GM12892 (cell line): ENCODE measurements around the gene MCM6.
"Not testable (repeated sequence)": the region's sequence is repeated elsewhere in the genome, so short reads cannot be mapped to it uniquely, and the experiment has no call there.

Source experiments
- DNase-seq: peaks from one replicate; pipeline ENCODE4 v3.0.0; 2011; ENCODE audit not compliant: insufficient read length
- FAIRE-seq: peaks from 2 replicates; lab custom pipeline; 2011; peaks lifted over from hg19 to GRCh38; lab: Jason Lieb, UNC
- POLR2A ChIP-seq: IDR thresholded peaks from 2 replicates; pipeline ENCODE4 v1.6.1; 2011; ENCODE audit warnings: low read depth, low read length, control low read depth
- POLR2AphosphoS5 ChIP-seq: IDR thresholded peaks from 2 replicates; pipeline ENCODE4 v1.6.1; 2011; ENCODE audit warnings: low read depth, low read length, control low read depth
- TAF1 ChIP-seq: IDR thresholded peaks from 2 replicates; pipeline ENCODE4 v1.6.1; 2011; ENCODE audit warnings: low read depth, mild to moderate bottlenecking, control low read depth, low read length, borderline replicate concordance

The MCM6 gene

GRCh38 chr2:135893374-135893794 is 17.1 kb upstream of the MCM6 start:
- DNase-seq, result no peak
- no peak for TF ChIP-seq TAF1
- no peak for FAIRE-seq

- DNase-seq, result no peak
- no peak for FAIRE-seq
- TF ChIP-seq POLR2A (no peak), POLR2AphosphoS5 (no peak), TAF1 (no peak)
Observed at GRCh38 chr2:135890835-135891234, 14.6 kb upstream of the MCM6 start.

GRCh38 chr2:135890149-135890548 is 13.9 kb upstream of the MCM6 start:
- FAIRE-seq, result no peak
- no peak for DNase-seq
- TF ChIP-seq POLR2AphosphoS5 (no peak), POLR2A (no peak), TAF1 (no peak)

GRCh38 chr2:135888587-135888986 is 12.3 kb upstream of the MCM6 start:
- not testable (repeated sequence) for FAIRE-seq, DNase-seq

GRCh38 chr2:135885709-135886108 is 9.5 kb upstream of the MCM6 start:
- no peak for FAIRE-seq
- TF ChIP-seq POLR2AphosphoS5, result no peak
- no peak for TF ChIP-seq POLR2A
- no peak for TF ChIP-seq TAF1

GRCh38 chr2:135882415-135882814 is 6.2 kb upstream of the MCM6 start:
- TF ChIP-seq TAF1, result no peak
- no peak for TF ChIP-seq POLR2AphosphoS5
- no peak for TF ChIP-seq POLR2A
- FAIRE-seq (no peak), DNase-seq (no peak)

More at GRCh38 chr2:135885709-135886108, 9.5 kb upstream of the MCM6 start:
- DNase-seq, result no peak

GRCh38 chr2:135876770-135877169 is 527 bp upstream of the MCM6 start:
- DNase-seq, FAIRE-seq: not testable (repeated sequence)

- FAIRE-seq, result peak; percentile 68
- peak; percentile 46 for DNase-seq
- peak; percentile 73; the same call in 1 of the 2 replicates for TF ChIP-seq POLR2A
- TF ChIP-seq TAF1, result no peak
Observed at GRCh38 chr2:135875491-135876065, 665 bp downstream of the MCM6 start.

GRCh38 chr2:135874777-135875365 is 1.4 kb downstream of the MCM6 start:
- TF ChIP-seq POLR2AphosphoS5 (peak; percentile 55; the same call in 1 of the 2 replicates), TAF1 (no peak)
- DNase-seq (no peak), FAIRE-seq (no peak)

- TF ChIP-seq POLR2AphosphoS5 (no peak), TAF1 (no peak), POLR2A (0 out of 2 replicates have a peak, but pooled peaks have one; percentile 24)
- peak; percentile 53 for FAIRE-seq
- no peak for DNase-seq
Observed at GRCh38 chr2:135870571-135870970, 5.7 kb downstream of the MCM6 start.

- TF ChIP-seq TAF1 (no peak), POLR2AphosphoS5 (no peak), POLR2A (no peak)
- no peak for FAIRE-seq
Observed at GRCh38 chr2:135863233-135863632, 13.0 kb downstream of the MCM6 start.

GRCh38 chr2:135862718-135863117 is 13.5 kb downstream of the MCM6 start:
- no peak for TF ChIP-seq POLR2A
- no peak for TF ChIP-seq POLR2AphosphoS5
- TF ChIP-seq TAF1, result no peak
- DNase-seq (no peak), FAIRE-seq (no peak)

More at GRCh38 chr2:135863233-135863632, 13.0 kb downstream of the MCM6 start:
- DNase-seq, result no peak

GRCh38 chr2:135853401-135853800 is 22.8 kb downstream of the MCM6 start:
- DNase-seq (no peak), FAIRE-seq (no peak)
- TF ChIP-seq POLR2AphosphoS5, result no peak
- no peak for TF ChIP-seq TAF1
- no peak for TF ChIP-seq POLR2A
